ENCODE results near the gene BTBD8.

The BTBD8 gene

DNA sequence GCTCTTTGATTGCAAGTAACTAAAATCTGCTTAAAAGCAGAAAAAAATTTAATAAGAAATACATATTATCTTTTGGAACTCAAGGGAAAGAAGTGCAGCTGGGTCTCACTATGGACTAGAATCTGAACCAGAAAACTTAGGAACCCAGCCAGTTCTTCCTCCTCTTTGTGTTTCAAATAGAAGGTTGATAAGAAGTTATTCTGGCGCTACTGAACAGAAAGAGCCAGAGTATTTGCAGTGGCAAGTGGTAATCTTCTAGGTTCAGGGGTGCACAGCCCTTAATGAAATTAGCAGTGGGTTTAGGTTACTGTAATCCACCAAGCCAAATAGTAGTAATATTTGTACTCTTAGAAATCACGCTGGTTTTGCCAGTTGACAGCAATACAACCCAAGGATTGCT is 28.5 kb downstream of the BTBD8 start:
- TF ChIP-seq, protein P1, sequence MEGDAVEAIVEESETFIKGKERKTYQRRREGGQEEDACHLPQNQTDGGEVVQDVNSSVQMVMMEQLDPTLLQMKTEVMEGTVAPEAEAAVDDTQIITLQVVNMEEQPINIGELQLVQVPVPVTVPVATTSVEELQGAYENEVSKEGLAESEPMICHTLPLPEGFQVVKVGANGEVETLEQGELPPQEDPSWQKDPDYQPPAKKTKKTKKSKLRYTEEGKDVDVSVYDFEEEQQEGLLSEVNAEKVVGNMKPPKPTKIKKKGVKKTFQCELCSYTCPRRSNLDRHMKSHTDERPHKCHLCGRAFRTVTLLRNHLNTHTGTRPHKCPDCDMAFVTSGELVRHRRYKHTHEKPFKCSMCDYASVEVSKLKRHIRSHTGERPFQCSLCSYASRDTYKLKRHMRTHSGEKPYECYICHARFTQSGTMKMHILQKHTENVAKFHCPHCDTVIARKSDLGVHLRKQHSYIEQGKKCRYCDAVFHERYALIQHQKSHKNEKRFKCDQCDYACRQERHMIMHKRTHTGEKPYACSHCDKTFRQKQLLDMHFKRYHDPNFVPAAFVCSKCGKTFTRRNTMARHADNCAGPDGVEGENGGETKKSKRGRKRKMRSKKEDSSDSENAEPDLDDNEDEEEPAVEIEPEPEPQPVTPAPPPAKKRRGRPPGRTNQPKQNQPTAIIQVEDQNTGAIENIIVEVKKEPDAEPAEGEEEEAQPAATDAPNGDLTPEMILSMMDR (IDR thresholded peaks at IDR 0.05; ENCODE audit: insufficient read depth, low read depth, low read length, missing control alignments) = no peak
- no peak overlapping the region for H3K4me3 ChIP-seq (ENCODE audit: low read depth, low read length)
- no peak for DNase-seq (ENCODE audit: low read depth)

DNA sequence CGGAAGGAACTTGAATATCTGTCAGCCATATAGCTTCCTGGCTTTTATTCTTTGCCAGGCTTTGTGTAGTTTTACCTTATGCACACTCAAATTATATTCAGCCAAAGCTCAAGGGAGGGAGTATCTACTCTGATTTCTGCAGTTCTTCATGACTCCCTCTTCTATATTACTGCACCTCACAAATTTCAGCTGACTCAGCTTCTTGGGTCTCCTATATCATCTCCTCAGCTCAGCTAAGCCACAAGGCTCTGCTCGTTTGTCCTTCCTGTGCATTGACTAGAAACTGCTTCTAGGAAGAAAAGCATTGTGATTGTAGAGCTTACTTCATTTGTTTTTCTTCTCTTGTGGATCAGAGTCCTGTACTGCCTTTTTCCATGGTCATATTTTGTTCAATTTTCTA is 37.4 kb downstream of the BTBD8 start:
- no peak for DNase-seq (ENCODE audit: low read depth)
- H3K4me3 ChIP-seq (ENCODE audit: low read depth, low read length) = no peak overlapping the region
- TF ChIP-seq, protein P1 (IDR thresholded peaks at IDR 0.05; ENCODE audit: insufficient read depth, low read depth, low read length, missing control alignments) = no peak

DNA sequence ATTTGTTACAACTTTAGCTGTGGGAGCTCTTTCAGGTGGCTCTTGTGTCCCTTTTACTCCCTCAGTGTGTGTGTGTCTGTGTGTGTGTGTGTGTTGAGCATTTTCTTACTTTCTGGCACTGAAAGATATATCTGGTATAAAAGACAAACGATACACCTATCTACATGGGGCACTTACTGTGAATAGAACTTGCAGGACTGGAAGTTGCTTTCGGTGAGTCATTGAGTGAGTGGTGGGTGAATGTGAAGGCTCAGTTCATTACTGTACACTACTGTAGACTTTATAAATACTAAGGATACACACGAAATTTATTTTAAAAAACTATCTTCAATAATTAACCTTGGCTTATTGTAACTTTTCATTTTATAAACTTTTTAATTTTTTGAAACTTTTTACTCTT is 38.7 kb downstream of the BTBD8 start:
- H3K4me3 ChIP-seq (ENCODE audit: low read depth, low read length) = no peak overlapping the region
- DNase-seq (ENCODE audit: low read depth) = no peak
- TF ChIP-seq, protein P1 (IDR thresholded peaks at IDR 0.05; ENCODE audit: insufficient read depth, low read depth, low read length, missing control alignments) = no peak

DNA sequence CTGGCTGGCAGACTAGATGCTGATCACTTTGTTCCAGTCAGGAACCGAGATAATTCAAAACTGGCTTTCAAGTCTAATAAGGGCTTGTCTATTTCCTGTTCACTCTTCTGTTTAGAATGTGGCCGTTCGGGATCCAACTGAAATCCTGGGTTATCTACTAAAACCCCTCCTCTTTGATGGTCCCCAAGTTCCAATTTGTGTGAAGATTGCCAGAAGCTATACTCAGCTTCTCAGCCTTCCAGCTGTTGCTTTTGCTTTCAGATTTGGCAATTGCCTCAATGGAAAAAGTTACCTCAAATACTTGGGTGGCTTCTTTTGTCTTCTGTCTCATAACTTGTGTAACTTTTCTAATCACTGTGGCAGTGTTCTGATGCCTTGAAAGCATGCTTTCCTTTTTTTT is 43.7 kb downstream of the BTBD8 start:
- H3K4me3 ChIP-seq (ENCODE audit: low read depth, low read length) = no peak overlapping the region
- TF ChIP-seq, protein P1 (IDR thresholded peaks at IDR 0.05; ENCODE audit: insufficient read depth, low read depth, low read length, missing control alignments) = no peak

DNA sequence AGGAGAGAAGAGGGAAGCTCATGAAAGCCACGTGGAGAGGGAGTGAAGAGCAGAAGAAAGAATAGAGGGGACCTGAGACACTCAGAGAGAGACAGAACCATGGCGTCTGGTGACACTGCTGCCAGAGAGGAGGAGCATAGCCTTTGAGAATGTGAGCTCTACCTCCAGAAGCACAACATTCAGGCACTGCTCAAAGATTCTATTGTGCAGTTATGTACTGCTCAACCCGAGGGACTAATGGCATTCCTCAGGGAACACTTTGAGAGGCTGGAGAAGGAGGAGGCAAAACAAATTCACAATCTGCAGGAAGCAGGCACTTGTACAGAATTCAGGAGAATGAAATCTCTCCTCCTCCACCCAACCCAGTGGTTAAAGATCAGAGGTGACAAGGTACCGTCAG is 45.1 kb downstream of the BTBD8 start:
- DNase-seq (ENCODE audit: low read depth) = no peak
- H3K4me3 ChIP-seq (ENCODE audit: low read depth, low read length) = no peak overlapping the region
- TF ChIP-seq, protein P1 (IDR thresholded peaks at IDR 0.05; ENCODE audit: insufficient read depth, low read depth, low read length, missing control alignments) = no peak

More for the DNA sequence above, 43.7 kb downstream of the BTBD8 start:
- DNase-seq (ENCODE audit: low read depth) = no peak

DNA sequence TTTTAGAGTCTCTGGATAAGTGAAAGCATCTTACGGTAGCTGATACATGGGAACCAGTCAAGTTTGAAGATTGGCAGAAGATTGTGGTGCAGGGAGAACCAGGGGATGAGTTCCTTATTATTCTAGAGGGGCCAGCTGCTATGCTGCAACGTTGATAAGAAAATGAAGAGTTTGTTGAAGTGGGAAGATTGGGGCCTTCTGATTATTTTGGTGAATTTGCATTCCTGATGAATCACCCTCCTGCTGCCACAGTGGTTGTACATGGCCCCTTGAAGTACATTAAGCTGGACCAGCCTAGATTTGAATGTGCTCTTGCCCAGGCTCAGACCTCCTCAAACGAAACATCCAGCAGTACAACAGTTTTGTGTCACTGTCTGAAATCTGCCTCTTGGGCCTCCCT is 45.9 kb downstream of the BTBD8 start:
- TF ChIP-seq, protein P1 (IDR thresholded peaks at IDR 0.05; ENCODE audit: insufficient read depth, low read depth, low read length, missing control alignments) = no peak
- DNase-seq (ENCODE audit: low read depth) = no peak
- H3K4me3 ChIP-seq (ENCODE audit: low read depth, low read length) = no peak overlapping the region

DNA sequence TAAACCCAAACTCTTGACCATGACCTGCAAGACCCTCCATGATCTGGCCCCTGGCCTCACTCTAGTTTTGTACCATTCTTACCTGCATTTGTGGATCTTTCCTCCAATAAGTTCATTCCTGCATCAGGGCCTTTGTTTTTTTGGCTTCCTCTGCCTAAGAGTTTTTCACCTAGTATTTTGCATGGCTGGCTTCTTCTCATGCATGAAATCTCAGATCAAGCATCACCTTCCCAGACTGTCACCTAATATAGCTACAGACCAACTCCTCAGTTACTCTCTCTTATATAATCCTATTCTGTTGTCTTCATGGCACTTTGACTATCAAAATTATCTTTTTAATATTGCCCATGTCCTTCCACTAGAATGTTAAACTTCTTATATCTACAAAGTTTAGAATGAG is 54.2 kb downstream of the BTBD8 start:
- no peak for DNase-seq (ENCODE audit: low read depth)
- TF ChIP-seq, protein P1 (IDR thresholded peaks at IDR 0.05; ENCODE audit: insufficient read depth, low read depth, low read length, missing control alignments) = no peak
- no peak overlapping the region for H3K4me3 ChIP-seq (ENCODE audit: low read depth, low read length)
